GM18508 (cell line): Measurements from ENCODE around the gene KCNJ5.

ENCODE experiments used
- ATAC-seq: cut with Tn5 transposase; IDR thresholded peaks from one replicate; pipeline ENCODE4 v1.9.1; 2021; ENCODE audit warnings: moderate number of reproducible peaks; ENCODE audit not compliant: insufficient read depth, unreplicated experiment

KCNJ5 gene

GRCh38 chr11:128890543-128891368 is at the start of gene KCNJ5:
TSS of gene KCNJ5 (plus strand) at chr11:128891356. CDS start at chr11:128911274, 19,918 bp downstream.
- ATAC-seq: no peak

- ATAC-seq: peak; percentile 60
These were observed 49.6 kb upstream of the KCNJ5 start for GRCh38 chr11:128841461-128842072.

- no peak for ATAC-seq
These were observed 47.9 kb upstream of the KCNJ5 start for GRCh38 chr11:128843198-128843785.

- no peak for ATAC-seq
These were observed 45.8 kb upstream of the KCNJ5 start for GRCh38 chr11:128845334-128845780.

- ATAC-seq: no peak
These were observed 44.2 kb upstream of the KCNJ5 start for GRCh38 chr11:128846985-128847384.

- ATAC-seq: no peak
These were observed 42.2 kb upstream of the KCNJ5 start for GRCh38 chr11:128848815-128849455.

GRCh38 chr11:128852327-128853023 is 38.7 kb upstream of the KCNJ5 start:
- no peak for ATAC-seq

- no peak for ATAC-seq
These were observed 37.6 kb upstream of the KCNJ5 start for GRCh38 chr11:128853559-128853958.

GRCh38 chr11:128854841-128855240 is 36.3 kb upstream of the KCNJ5 start:
- no peak for ATAC-seq

GRCh38 chr11:128856241-128856640 is 34.9 kb upstream of the KCNJ5 start:
- ATAC-seq: no peak

GRCh38 chr11:128857341-128857740 is 33.8 kb upstream of the KCNJ5 start:
- no peak for ATAC-seq

- ATAC-seq: no peak
These were observed 31.4 kb upstream of the KCNJ5 start for GRCh38 chr11:128859563-128860441.

GRCh38 chr11:128860571-128861361 is 30.4 kb upstream of the KCNJ5 start:
- ATAC-seq: no peak

- no peak for ATAC-seq
These were observed 28.8 kb upstream of the KCNJ5 start for GRCh38 chr11:128862406-128862805.

GRCh38 chr11:128862908-128863660 is 28.1 kb upstream of the KCNJ5 start:
- no peak for ATAC-seq

GRCh38 chr11:128865490-128865889 is 25.7 kb upstream of the KCNJ5 start:
- ATAC-seq: no peak

GRCh38 chr11:128867277-128867676 is 23.9 kb upstream of the KCNJ5 start, which contains the start of gene KCNJ1:
TSS of gene KCNJ1 (minus strand) at chr11:128867296. CDS start at chr11:128840243, 27,053 bp downstream.
- no peak for ATAC-seq
